Osteocyte (in vitro differentiated cells): ENCODE results near the gene NFKB2. TPM values are rescaled to one million over a fixed set of nuclear protein-coding genes. Genes with fewer than 3 reads are reported as not detected.

Source experiments
- DNase-seq: peaks from one replicate; pipeline ENCODE4 v3.0.0; 2021; ENCODE audit warnings: mixed read lengths; ENCODE audit not compliant: unreplicated experiment; ENCODE audit errors: extremely low spot score
- H3K27ac Mint-ChIP-seq: one replicate; pipeline ENCODE4 v1.8.0; 2021; ENCODE audit warnings: mild to moderate bottlenecking, mixed read lengths; ENCODE audit not compliant: unreplicated experiment
- H3K27me3 Mint-ChIP-seq: one replicate; pipeline ENCODE4 v1.8.0; 2021; ENCODE audit warnings: mixed read lengths; ENCODE audit not compliant: unreplicated experiment
- H3K36me3 Mint-ChIP-seq: one replicate; pipeline ENCODE4 v1.8.0; 2021; ENCODE audit warnings: mixed read lengths; ENCODE audit not compliant: unreplicated experiment
- H3K4me1 Mint-ChIP-seq: one replicate; pipeline ENCODE4 v1.8.0; 2021; ENCODE audit warnings: mixed read lengths; ENCODE audit not compliant: unreplicated experiment
- H3K4me3 Mint-ChIP-seq: one replicate; pipeline ENCODE4 v1.8.0; 2021; ENCODE audit warnings: mild to moderate bottlenecking, moderate library complexity, mixed read lengths; ENCODE audit not compliant: unreplicated experiment
- H3K9me3 Mint-ChIP-seq: one replicate; pipeline ENCODE4 v1.8.0; 2021; ENCODE audit warnings: mixed read lengths; ENCODE audit not compliant: unreplicated experiment
- total RNA-seq: library from RNA; stranded (reverse); gene quantifications from 2 replicates; pipeline ENCODE4 v1.2.1, GENCODE V29; 2021
- TF ChIP-seq, protein P1 (sequence below): fragments of 200-600 bp; sonication (generic); IDR thresholded peaks from 2 replicates; pipeline ENCODE4 v1.5.0; 2021; ENCODE audit warnings: antibody characterized with exemption, mild to moderate bottlenecking, moderate library complexity

Gene NFKB2
- total RNA-seq, 1 donor from 2014 or later: 38.6 TPM

DNA sequence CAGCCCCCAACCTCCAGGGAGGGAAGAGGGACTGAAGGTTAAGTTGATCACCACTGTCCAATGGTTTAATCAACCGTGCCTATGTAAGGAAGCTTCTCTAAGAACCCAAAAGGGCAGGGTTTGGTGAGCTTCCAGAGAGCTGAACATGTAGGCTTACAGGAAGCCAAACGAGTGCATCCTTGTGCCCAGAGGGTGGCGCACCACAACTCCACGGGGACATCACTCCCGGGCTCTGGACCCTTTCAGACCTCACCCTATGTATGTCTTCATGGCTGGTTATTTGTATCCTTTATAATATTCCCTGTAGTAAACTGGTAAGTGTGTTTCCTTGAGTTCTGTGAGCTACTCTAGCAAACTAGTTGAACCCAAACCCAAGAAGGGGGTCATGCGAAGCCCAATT lies 11.5 kb upstream of the NFKB2 start:
- Mint-ChIP-seq H3K27me3 (peaks cover 3% of the 10 kb centered on the region), H3K4me1 (peaks cover 12% of the 10 kb centered on the region), H3K9me3 (no peaks in the 10 kb centered on the region), H3K36me3 (peaks cover 24% of the 10 kb centered on the region), H3K27ac (no peak overlapping the region), H3K4me3 (no peak overlapping the region)
- no peak for DNase-seq
- TF ChIP-seq, protein P1, sequence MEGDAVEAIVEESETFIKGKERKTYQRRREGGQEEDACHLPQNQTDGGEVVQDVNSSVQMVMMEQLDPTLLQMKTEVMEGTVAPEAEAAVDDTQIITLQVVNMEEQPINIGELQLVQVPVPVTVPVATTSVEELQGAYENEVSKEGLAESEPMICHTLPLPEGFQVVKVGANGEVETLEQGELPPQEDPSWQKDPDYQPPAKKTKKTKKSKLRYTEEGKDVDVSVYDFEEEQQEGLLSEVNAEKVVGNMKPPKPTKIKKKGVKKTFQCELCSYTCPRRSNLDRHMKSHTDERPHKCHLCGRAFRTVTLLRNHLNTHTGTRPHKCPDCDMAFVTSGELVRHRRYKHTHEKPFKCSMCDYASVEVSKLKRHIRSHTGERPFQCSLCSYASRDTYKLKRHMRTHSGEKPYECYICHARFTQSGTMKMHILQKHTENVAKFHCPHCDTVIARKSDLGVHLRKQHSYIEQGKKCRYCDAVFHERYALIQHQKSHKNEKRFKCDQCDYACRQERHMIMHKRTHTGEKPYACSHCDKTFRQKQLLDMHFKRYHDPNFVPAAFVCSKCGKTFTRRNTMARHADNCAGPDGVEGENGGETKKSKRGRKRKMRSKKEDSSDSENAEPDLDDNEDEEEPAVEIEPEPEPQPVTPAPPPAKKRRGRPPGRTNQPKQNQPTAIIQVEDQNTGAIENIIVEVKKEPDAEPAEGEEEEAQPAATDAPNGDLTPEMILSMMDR: peak; percentile 7

DNA sequence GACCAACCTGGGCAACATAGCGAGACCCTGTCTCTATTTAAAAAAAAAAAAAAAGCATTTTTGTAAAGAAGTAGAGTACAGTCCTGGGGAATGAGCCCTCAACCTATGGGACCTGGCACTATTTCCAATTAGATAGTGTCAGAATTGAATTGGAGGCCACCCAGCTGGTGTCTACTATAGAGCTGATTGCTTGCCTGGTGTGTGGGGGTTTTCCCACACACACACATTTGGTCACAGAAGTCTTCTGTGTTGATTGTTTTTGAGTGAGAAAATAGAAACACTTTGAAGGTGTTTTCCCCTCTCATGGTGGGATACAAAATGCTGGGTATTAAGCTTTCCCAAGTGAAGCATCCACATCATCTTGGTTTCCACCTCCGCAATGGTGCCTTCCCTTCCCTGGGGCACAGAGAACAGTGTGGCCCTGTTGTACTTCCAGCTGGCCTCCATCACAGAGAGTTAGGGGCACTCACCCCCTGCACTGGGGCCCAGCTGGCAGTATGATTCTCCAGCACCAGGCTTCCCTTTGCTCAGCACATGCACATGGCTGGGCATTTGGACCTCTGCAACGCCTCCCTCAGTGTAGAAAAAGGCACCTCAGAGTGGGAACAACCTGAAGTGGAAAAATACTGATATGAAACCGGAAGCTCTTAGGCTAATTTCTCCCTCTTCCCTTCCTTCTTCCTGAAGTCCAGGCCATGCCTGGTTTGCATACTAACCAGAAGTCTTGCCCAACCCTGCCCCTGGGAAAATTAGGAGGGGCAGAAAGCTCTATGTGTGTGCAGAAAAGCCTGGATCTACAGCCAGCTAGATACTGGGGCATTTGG lies 10.7 kb upstream of the NFKB2 start:
- H3K9me3 Mint-ChIP-seq: no peaks in the 10 kb centered on the region
- H3K4me3 Mint-ChIP-seq: no peak overlapping the region
- peaks cover 12% of the 10 kb centered on the region for H3K4me1 Mint-ChIP-seq
- H3K27me3 Mint-ChIP-seq: peaks cover 5% of the 10 kb centered on the region
- TF ChIP-seq, protein P1: no peak
- H3K36me3 Mint-ChIP-seq: peaks cover 20% of the 10 kb centered on the region
- peak overlapping the region; percentile 57 for H3K27ac Mint-ChIP-seq
- no peak for DNase-seq

DNA sequence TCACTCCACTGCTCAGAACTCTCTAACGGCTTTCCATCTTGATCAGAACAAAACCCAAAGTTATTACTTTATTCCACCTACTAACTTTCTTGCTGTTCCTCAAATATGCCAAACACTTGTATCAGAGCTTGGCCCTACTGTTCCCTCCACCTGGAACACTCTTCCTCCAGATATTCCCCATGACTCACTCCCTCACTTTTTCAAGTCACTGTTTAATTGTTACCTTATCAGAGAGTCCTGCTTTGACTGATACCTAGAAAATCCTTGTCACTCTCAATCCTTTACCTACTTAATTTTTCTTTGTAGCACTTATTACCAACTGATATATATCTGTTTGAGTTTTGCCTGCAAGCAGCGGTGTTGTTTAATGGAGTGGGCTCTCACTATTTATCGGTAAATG lies 5.6 kb upstream of the NFKB2 start:
- no peak overlapping the region for H3K27ac Mint-ChIP-seq
- TF ChIP-seq, protein P1: no peak
- peaks cover 19% of the 10 kb centered on the region for H3K4me1 Mint-ChIP-seq
- H3K4me3 Mint-ChIP-seq: no peak overlapping the region
- H3K27me3 Mint-ChIP-seq: peaks cover 14% of the 10 kb centered on the region
- DNase-seq: no peak
- no peaks in the 10 kb centered on the region for H3K9me3 Mint-ChIP-seq
- H3K36me3 Mint-ChIP-seq: no peaks in the 10 kb centered on the region

DNA sequence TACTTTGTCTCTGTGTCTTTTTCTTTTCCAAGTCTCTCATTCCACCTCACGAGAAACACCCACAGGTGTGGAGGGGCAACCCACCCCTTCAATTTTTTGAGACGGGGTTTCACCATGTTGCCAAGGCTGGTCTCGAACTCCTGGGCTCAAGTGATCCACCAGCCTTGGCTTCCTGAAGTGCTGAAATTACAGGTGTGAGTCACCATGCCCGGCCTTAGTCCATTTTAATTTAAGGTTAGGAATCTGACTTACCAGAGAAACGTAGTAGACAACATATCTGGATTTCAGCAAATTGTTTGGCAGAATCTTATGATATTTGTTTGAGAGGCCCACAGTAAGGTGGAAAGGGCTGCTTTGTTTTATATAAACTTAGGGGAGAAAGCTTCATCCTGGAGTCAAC lies 3.2 kb upstream of the NFKB2 start:
- TF ChIP-seq, protein P1: no peak
- no peak overlapping the region for H3K4me3 Mint-ChIP-seq
- no peaks in the 10 kb centered on the region for H3K36me3 Mint-ChIP-seq
- H3K9me3 Mint-ChIP-seq: no peaks in the 10 kb centered on the region
- H3K27ac Mint-ChIP-seq: no peak overlapping the region
- peaks cover 23% of the 10 kb centered on the region for H3K4me1 Mint-ChIP-seq
- H3K27me3 Mint-ChIP-seq: peaks cover 14% of the 10 kb centered on the region
- DNase-seq: no peak

DNA sequence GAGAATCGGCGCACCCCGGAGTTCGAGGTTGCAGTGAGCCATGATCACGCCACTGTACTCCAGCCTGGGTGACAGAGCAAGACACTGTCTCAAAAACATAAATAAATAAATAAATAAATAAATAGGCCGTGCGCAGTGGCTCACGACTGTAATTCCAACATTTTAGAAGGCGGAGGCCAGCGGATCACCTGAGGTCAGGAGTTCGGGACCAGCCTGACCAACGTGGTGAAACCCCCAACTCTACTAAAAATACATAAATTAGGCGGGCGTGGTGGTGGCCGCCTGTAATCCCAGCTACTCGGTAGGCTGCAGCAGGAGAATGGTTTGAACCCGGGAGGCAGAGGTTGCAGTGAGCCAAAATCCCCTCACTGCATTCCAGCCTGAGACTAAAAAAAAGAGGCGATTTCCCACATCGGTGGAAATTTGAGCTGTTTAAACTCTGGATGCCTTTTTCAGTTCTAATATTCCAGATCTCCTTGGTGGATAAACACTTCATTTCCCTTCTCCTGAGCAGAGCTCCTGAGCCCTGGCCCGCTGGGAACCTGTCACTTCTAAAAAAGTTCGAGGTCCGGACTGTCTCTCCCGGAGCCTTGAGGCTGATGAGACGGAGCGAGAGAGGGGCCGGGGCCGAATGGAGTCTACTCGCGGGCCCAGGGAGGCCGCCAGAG lies 2.0 kb upstream of the NFKB2 start:
- peaks cover 2% of the 10 kb centered on the region for H3K36me3 Mint-ChIP-seq
- H3K4me3 Mint-ChIP-seq: peak overlapping the region; percentile 87
- DNase-seq: no peak
- TF ChIP-seq, protein P1: peak; percentile 97
- peaks cover 14% of the 10 kb centered on the region for H3K27me3 Mint-ChIP-seq
- H3K4me1 Mint-ChIP-seq: peaks cover 28% of the 10 kb centered on the region
- H3K9me3 Mint-ChIP-seq: no peaks in the 10 kb centered on the region
- H3K27ac Mint-ChIP-seq: peak overlapping the region; percentile 95
